ENCODE results near the gene ZFR2.

ZFR2 gene

GRCh38 chr19:3785938-3786824 is 82.7 kb downstream of the ZFR2 start, which contains the start of gene MATK:
Gene MATK (minus strand): TSS chr19:3786381. CDS start chr19:3785135, 1,246 bp downstream.
- no peak for DNase-seq (ENCODE audit: low spot score)

GRCh38 chr19:3785451-3785937 is 83.3 kb downstream of the ZFR2 start:
- DNase-seq (ENCODE audit: low spot score): no peak

- DNase-seq (ENCODE audit: low spot score): no peak
Observed at GRCh38 chr19:3784607-3785450, 84.0 kb downstream of the ZFR2 start.

- DNase-seq (ENCODE audit: low spot score): no peak
Observed at GRCh38 chr19:3783660-3784584, 84.9 kb downstream of the ZFR2 start.

- DNase-seq (ENCODE audit: low spot score): no peak
Observed at GRCh38 chr19:3782903-3783302, 85.9 kb downstream of the ZFR2 start.

GRCh38 chr19:3782330-3782729 is 86.5 kb downstream of the ZFR2 start:
- no peak for DNase-seq (ENCODE audit: low spot score)

GRCh38 chr19:3781603-3782002 is 87.2 kb downstream of the ZFR2 start:
- DNase-seq (ENCODE audit: low spot score): no peak

GRCh38 chr19:3780786-3781304 is 88.0 kb downstream of the ZFR2 start:
- no peak for DNase-seq (ENCODE audit: low spot score)

- DNase-seq (ENCODE audit: low spot score): no peak
Observed at GRCh38 chr19:3778899-3779723, 89.7 kb downstream of the ZFR2 start.

GRCh38 chr19:3778104-3778867 is 90.6 kb downstream of the ZFR2 start:
- DNase-seq (ENCODE audit: low spot score): no peak

GRCh38 chr19:3776479-3777040 is 92.3 kb downstream of the ZFR2 start:
- DNase-seq (ENCODE audit: low spot score): no peak

GRCh38 chr19:3775831-3776230 is 93.0 kb downstream of the ZFR2 start:
- no peak for DNase-seq (ENCODE audit: low spot score)

GRCh38 chr19:3775374-3775711 is 93.5 kb downstream of the ZFR2 start:
- no peak for DNase-seq (ENCODE audit: low spot score)

GRCh38 chr19:3774621-3775373 is 94.0 kb downstream of the ZFR2 start:
- no peak for DNase-seq (ENCODE audit: low spot score)

- no peak for DNase-seq (ENCODE audit: low spot score)
Observed at GRCh38 chr19:3773814-3774515, 94.9 kb downstream of the ZFR2 start.

- no peak for DNase-seq (ENCODE audit: low spot score)
Observed at GRCh38 chr19:3771906-3772455, 96.9 kb downstream of the ZFR2 start, which contains the start of gene RAX2. Gene RAX2 (minus strand): TSS chr19:3772228. CDS start chr19:3771742, 486 bp downstream.

- no peak for DNase-seq (ENCODE audit: low spot score)
Observed at GRCh38 chr19:3771000-3771905, 97.6 kb downstream of the ZFR2 start.
